HEK293 (cell line): ENCODE data around the gene NDUFB1.

Experiments used
- CTCF ChIA-PET: fragments of 350-600 bp; formaldehyde crosslinking; extraction: SDS; loops from one replicate; lab custom pipeline; 2021; ENCODE audit warnings: antibody characterized with exemption; lab: Yijun Ruan, JAX
- POLR2A ChIA-PET: fragments of 300-600 bp; formaldehyde crosslinking; extraction: SDS; loops from one replicate; lab custom pipeline; 2020; ENCODE audit warnings: antibody characterized with exemption, inconsistent platforms; lab: Yijun Ruan, JAX
- H3K27ac ChIP-seq: fragments of 200-500 bp; sonication (Bioruptor generic); 2 replicates; pipeline ENCODE4 v1.5.1; 2014; ENCODE audit warnings: low read depth, low read length, control low read depth, inconsistent platforms; ENCODE audit errors: extremely low read depth
- H3K36me3 ChIP-seq, 2 experiments: fragments of 200-500 bp in 1 of 2; sonication (Bioruptor generic) in 1 of 2; 1 replicate in 1 of 2; 2 replicates in 1 of 2; pipeline ENCODE4 v1.5.1; 2014 to 2017; ENCODE audit warnings: inconsistent platforms in 2 of 2, low read length in 2 of 2; ENCODE audit not compliant: control insufficient read depth in 2 of 2, insufficient read depth in 1 of 2
- H3K4me1 ChIP-seq: fragments of 200-500 bp; sonication (Bioruptor generic); 2 replicates; pipeline ENCODE4 v1.5.1; 2014; ENCODE audit warnings: mild to moderate bottlenecking, low read length, inconsistent platforms; ENCODE audit not compliant: control insufficient read depth, insufficient read depth
- H3K4me3 ChIP-seq: 2 replicates; pipeline ENCODE4 v1.5.1; 2011; ENCODE audit warnings: low read depth, mild to moderate bottlenecking, control low read depth, low read length, moderate library complexity
- H3K9me3 ChIP-seq: fragments of 200-500 bp; sonication (Bioruptor generic); 2 replicates; pipeline ENCODE4 v1.5.1; 2014; ENCODE audit warnings: low read depth, low read length, inconsistent platforms; ENCODE audit not compliant: control insufficient read depth, insufficient read depth
- BCL11A ChIP-seq: fragments of 450-650 bp; formaldehyde crosslinking; IDR thresholded peaks from 2 replicates; pipeline ENCODE4 v1.5.1; 2016; ENCODE audit warnings: low read depth, missing biosample characterization, missing genetic modification characterization
- BCL11B ChIP-seq: fragments of 450-650 bp; formaldehyde crosslinking; IDR thresholded peaks from 2 replicates; pipeline ENCODE4 v1.5.1; 2016; ENCODE audit warnings: low read depth, missing biosample characterization, missing genetic modification characterization
- FEZF1 ChIP-seq: fragments of 450-650 bp; formaldehyde crosslinking; IDR thresholded peaks from 2 replicates; pipeline ENCODE4 v1.5.1; 2016; ENCODE audit warnings: missing biosample characterization, missing genetic modification characterization
- PRDM1 ChIP-seq: fragments of 450-650 bp; formaldehyde crosslinking; IDR thresholded peaks from 2 replicates; pipeline ENCODE4; 2016; ENCODE audit warnings: missing biosample characterization, missing genetic modification characterization
- PRDM10 ChIP-seq: fragments of 450-650 bp; formaldehyde crosslinking; IDR thresholded peaks from 2 replicates; pipeline ENCODE4 v1.5.1; 2016; ENCODE audit warnings: missing biosample characterization, missing genetic modification characterization
- PRDM6 ChIP-seq: fragments of 450-650 bp; formaldehyde crosslinking; IDR thresholded peaks from 2 replicates; pipeline ENCODE4 v1.5.1; 2017; ENCODE audit warnings: missing biosample characterization, missing genetic modification characterization
- REST ChIP-seq: fragments of 450-650 bp; formaldehyde crosslinking; IDR thresholded peaks from 2 replicates; pipeline ENCODE4 v1.5.1; 2016; ENCODE audit warnings: missing biosample characterization, missing genetic modification characterization
- SETDB1 ChIP-seq: IDR thresholded peaks from one replicate; pipeline ENCODE4 v1.6.1; 2017; ENCODE audit warnings: mild to moderate bottlenecking, low read length, moderate library complexity, mixed read lengths; ENCODE audit not compliant: insufficient read length
- SP7 ChIP-seq: fragments of 450-650 bp; formaldehyde crosslinking; IDR thresholded peaks from 2 replicates; pipeline ENCODE4 v1.5.1; 2016; ENCODE audit warnings: missing biosample characterization, missing genetic modification characterization
- ZIC2 ChIP-seq: fragments of 450-650 bp; formaldehyde crosslinking; IDR thresholded peaks from 2 replicates; pipeline ENCODE4 v1.5.1; 2016; ENCODE audit warnings: missing biosample characterization, missing genetic modification characterization
- ZNF133 ChIP-seq: fragments of 450-650 bp; formaldehyde crosslinking; IDR thresholded peaks from 2 replicates; pipeline ENCODE4 v1.5.1; 2016; ENCODE audit warnings: missing biosample characterization, missing genetic modification characterization
- ZNF146 ChIP-seq: fragments of 450-650 bp; formaldehyde crosslinking; IDR thresholded peaks from 2 replicates; pipeline ENCODE4 v1.5.1; 2016; ENCODE audit warnings: missing biosample characterization, missing genetic modification characterization
- ZNF302 ChIP-seq: fragments of 450-650 bp; formaldehyde crosslinking; IDR thresholded peaks from 2 replicates; pipeline ENCODE4 v1.5.1; 2016; ENCODE audit warnings: missing biosample characterization, missing genetic modification characterization, low read depth
- ZNF366 ChIP-seq: fragments of 450-650 bp; formaldehyde crosslinking; conservative IDR thresholded peaks from 2 replicates; pipeline ENCODE4 v1.5.1; 2016; ENCODE audit warnings: missing biosample characterization, missing genetic modification characterization
- ZNF623 ChIP-seq: fragments of 450-650 bp; formaldehyde crosslinking; IDR thresholded peaks from 2 replicates; pipeline ENCODE4 v1.5.1; 2016; ENCODE audit warnings: missing biosample characterization, missing genetic modification characterization
- ZNF658 ChIP-seq: fragments of 450-650 bp; formaldehyde crosslinking; IDR thresholded peaks from 2 replicates; pipeline ENCODE4; 2016; ENCODE audit warnings: missing biosample characterization, missing genetic modification characterization
- TF ChIP-seq, protein P1 (sequence below): fragments of 450-650 bp; formaldehyde crosslinking; IDR thresholded peaks from 2 replicates; pipeline ENCODE4 v1.5.1; 2017; ENCODE audit warnings: missing biosample characterization, missing genetic modification characterization

Gene NDUFB1

GRCh38 chr14:92103363-92103989 is 18.0 kb downstream of the NDUFB1 start (continued):
- TF ChIP-seq REST (tag by site-specific recombination) (no peak), ZIC2 (tag by site-specific recombination) (no peak), ZNF133 (tag by site-specific recombination) (no peak), ZNF146 (tag by site-specific recombination) (no peak), ZNF302 (tag by site-specific recombination) (no peak), ZNF658 (tag by site-specific recombination) (no peak), ZNF623 (tag by site-specific recombination) (no peak)
- TF ChIP-seq, protein P1, sequence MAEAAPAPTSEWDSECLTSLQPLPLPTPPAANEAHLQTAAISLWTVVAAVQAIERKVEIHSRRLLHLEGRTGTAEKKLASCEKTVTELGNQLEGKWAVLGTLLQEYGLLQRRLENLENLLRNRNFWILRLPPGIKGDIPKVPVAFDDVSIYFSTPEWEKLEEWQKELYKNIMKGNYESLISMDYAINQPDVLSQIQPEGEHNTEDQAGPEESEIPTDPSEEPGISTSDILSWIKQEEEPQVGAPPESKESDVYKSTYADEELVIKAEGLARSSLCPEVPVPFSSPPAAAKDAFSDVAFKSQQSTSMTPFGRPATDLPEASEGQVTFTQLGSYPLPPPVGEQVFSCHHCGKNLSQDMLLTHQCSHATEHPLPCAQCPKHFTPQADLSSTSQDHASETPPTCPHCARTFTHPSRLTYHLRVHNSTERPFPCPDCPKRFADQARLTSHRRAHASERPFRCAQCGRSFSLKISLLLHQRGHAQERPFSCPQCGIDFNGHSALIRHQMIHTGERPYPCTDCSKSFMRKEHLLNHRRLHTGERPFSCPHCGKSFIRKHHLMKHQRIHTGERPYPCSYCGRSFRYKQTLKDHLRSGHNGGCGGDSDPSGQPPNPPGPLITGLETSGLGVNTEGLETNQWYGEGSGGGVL (tag by site-specific recombination) = no peak

DNA sequence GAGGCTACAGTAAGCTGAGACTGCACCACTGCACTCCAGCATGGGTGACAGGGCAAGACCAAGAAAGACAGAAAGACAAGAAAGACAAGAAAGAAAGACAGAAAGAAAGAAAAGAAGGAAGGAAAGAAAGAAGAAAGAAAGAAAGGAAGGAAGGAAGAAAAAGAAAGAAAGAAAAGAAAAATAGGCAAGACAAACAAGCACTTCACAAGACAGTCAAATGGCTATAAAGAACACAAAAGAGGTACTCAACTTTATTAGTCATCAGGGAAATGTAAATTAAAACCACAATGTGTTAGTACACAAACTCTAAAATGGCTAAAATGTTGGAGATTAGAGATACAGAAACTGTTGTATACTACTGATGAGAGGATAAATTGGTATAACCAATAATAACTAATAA is 21.7 kb downstream of the NDUFB1 start:
- Histone ChIP-seq H3K9me3 (no peaks in the 10 kb centered on the region), H3K4me1 (no peaks in the 10 kb centered on the region; the same call in 1 of the 2 replicates), H3K36me3 (peaks cover 15% of the 10 kb centered on the region in 2 experiments), H3K27ac (no peak overlapping the region), H3K4me3 (no peak overlapping the region)
- TF ChIP-seq PRDM1 (tag by site-specific recombination) (peak; percentile 55; the same call in 1 of the 2 replicates), ZNF366 (tag by site-specific recombination) (peak; percentile 96), BCL11A (tag by site-specific recombination) (0 out of 2 replicates have a peak, but pooled peaks have one; percentile 23), BCL11B (tag by site-specific recombination) (no peak), PRDM10 (peak; percentile 82), SETDB1 (no peak), SP7 (0 out of 2 replicates have a peak, but pooled peaks have one; percentile 12), PRDM6 (tag by site-specific recombination) (peak; percentile 10; the same call in 1 of the 2 replicates), FEZF1 (tag by site-specific recombination) (peak; percentile 88)
- ChIA-PET CTCF (no interaction called here), POLR2A (no interaction called here)
